SK-N-SH treated with all-trans-retinoic acid at 6 μM for 48 hours (cell line): ENCODE data around the gene CDH26.

Experiments used
- ESRRG ChIP-seq: fragments of 250-450 bp; sonication (Bioruptor Pico); IDR thresholded peaks from 2 replicates; pipeline ENCODE4 v1.6.1; 2021; ENCODE audit warnings: mild to moderate bottlenecking
- OSR1 ChIP-seq: fragments of 250-450 bp; sonication (Bioruptor Pico); IDR thresholded peaks from 2 replicates; pipeline ENCODE4 v1.8.0; 2022; ENCODE audit warnings: moderate library complexity, mild to moderate bottlenecking, inconsistent platforms

DNA sequence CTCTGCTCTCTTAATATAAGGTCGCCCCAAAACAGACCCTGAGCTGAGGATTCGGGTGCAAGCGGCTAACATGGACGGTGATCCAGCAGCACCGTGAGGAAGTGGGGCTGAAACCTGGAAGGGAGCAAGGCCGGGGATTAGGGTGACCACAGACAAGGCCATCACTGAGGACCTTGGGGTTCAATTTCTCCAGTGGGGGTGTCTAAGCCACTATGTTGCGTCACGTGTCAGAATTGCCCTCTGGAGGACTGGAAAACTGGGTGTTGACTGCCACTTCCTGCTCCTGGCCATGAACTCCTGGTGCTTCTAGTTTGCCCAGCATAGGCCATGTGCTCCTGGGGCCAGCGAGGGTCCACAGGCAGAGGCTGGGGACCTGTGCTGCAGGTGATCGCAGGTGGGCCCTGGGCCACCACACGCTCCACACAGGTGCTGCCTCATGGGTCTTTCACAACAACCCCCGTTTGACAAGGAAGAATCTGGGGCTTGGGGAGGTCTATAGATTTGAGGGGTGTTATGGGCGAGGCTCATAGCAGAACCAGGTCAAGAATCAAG lies 101.9 kb downstream of the CDH26 start:
- TF ChIP-seq ESRRG (CRISPR knock-in tag) (no peak), OSR1 (CRISPR knock-in tag) (no peak)
